MM.1S (cell line): ENCODE measurements around the gene ATP2B2.

Source experiments
- DNase-seq: peaks from one replicate; pipeline ENCODE4 v3.0.0-alpha.2; 2015
- H2AFZ ChIP-seq: fragments of 300-600 bp; sonication (generic); 2 replicates; pipeline ENCODE4 v1.6.0; 2016; ENCODE audit warnings: antibody characterized with exemption, low read length
- H3F3A ChIP-seq: fragments of 300-600 bp; sonication (generic); 2 replicates; pipeline ENCODE4 v1.6.1; 2016; ENCODE audit warnings: mild to moderate bottlenecking, antibody characterized with exemption, low read length, moderate library complexity, mixed read lengths; ENCODE audit not compliant: insufficient read depth
- H3K27ac ChIP-seq: fragments of 300-600 bp; sonication (generic); 2 replicates; pipeline ENCODE4 v1.5.1; 2016; ENCODE audit warnings: mild to moderate bottlenecking, low read length
- H3K27me3 ChIP-seq: fragments of 300-600 bp; sonication (generic); replicated peaks from 2 replicates; pipeline ENCODE4 v1.6.0; 2016; ENCODE audit warnings: low read length; ENCODE audit not compliant: insufficient read depth
- H3K36me3 ChIP-seq: fragments of 300-600 bp; sonication (generic); replicated peaks from 2 replicates; pipeline ENCODE4 v1.6.1; 2016; ENCODE audit warnings: mild to moderate bottlenecking, low read length, mixed read lengths; ENCODE audit not compliant: insufficient read depth
- H3K4me1 ChIP-seq: fragments of 300-600 bp; sonication (generic); 2 replicates; pipeline ENCODE4 v1.6.1; 2016; ENCODE audit warnings: low read length, mixed read lengths
- H3K4me2 ChIP-seq: fragments of 300-600 bp; sonication (generic); 2 replicates; pipeline ENCODE4 v1.6.0; 2016; ENCODE audit warnings: low read depth, low read length
- H3K4me3 ChIP-seq: fragments of 300-600 bp; sonication (generic); 2 replicates; pipeline ENCODE4 v1.5.1; 2016; ENCODE audit warnings: low read length, mixed read lengths
- H3K79me2 ChIP-seq: fragments of 300-600 bp; sonication (generic); 2 replicates; pipeline ENCODE4 v1.6.1; 2016; ENCODE audit warnings: mixed run types, low read length, mixed read lengths
- H3K9ac ChIP-seq: fragments of 300-600 bp; sonication (generic); 2 replicates; pipeline ENCODE4 v1.6.1; 2016; ENCODE audit warnings: low read length, mixed read lengths
- H3K9me2 ChIP-seq: fragments of 300-600 bp; sonication (generic); replicated peaks from 2 replicates; pipeline ENCODE4 v1.6.1; 2016; ENCODE audit warnings: mild to moderate bottlenecking, low read length, mixed read lengths; ENCODE audit not compliant: insufficient read depth
- H3K9me3 ChIP-seq: fragments of 300-600 bp; sonication (generic); replicated peaks from 2 replicates; pipeline ENCODE4 v1.6.1; 2016; ENCODE audit warnings: mild to moderate bottlenecking, low read length, mixed read lengths; ENCODE audit not compliant: insufficient read depth
- H4K20me1 ChIP-seq: fragments of 300-600 bp; sonication (generic); 2 replicates; pipeline ENCODE4 v1.6.1; 2016; ENCODE audit warnings: mild to moderate bottlenecking, low read length, moderate library complexity, mixed read lengths; ENCODE audit not compliant: insufficient read depth
- EZH2 ChIP-seq: fragments of 300-600 bp; sonication (generic); optimal IDR thresholded peaks from 2 replicates; pipeline ENCODE3; 2017; ENCODE audit warnings: low read depth, mild to moderate bottlenecking, antibody characterized with exemption, low read length, mixed read lengths
- EZH2phosphoT487 ChIP-seq: fragments of 300-600 bp; sonication (generic); IDR thresholded peaks from 2 replicates; pipeline ENCODE4 v1.6.1; 2018; ENCODE audit warnings: antibody characterized with exemption, low read length
- TF ChIP-seq, protein P1 (sequence below): fragments of 300-600 bp; sonication (generic); IDR thresholded peaks from 2 replicates; pipeline ENCODE4 v1.5.1; 2016; ENCODE audit warnings: antibody characterized with exemption, low read length, mixed read lengths

ATP2B2 gene

GRCh38 chr3:10381336-10381735 lies 124.0 kb downstream of the ATP2B2 start:
- Histone ChIP-seq H3K4me2 (no peak overlapping the region), H3F3A (no peaks in the 10 kb centered on the region), H3K9ac (no peak overlapping the region), H3K27ac (no peak overlapping the region), H3K4me1 (peaks cover 4% of the 10 kb centered on the region; the same call in 1 of the 2 replicates), H3K79me2 (no peaks in the 10 kb centered on the region), H3K36me3 (no peaks in the 10 kb centered on the region), H3K9me2 (no peaks in the 10 kb centered on the region), H3K4me3 (no peak overlapping the region), H2AFZ (no peak overlapping the region), H3K27me3 (no peaks in the 10 kb centered on the region), H3K9me3 (no peaks in the 10 kb centered on the region), H4K20me1 (no peaks in the 10 kb centered on the region)
- TF ChIP-seq, protein P1, sequence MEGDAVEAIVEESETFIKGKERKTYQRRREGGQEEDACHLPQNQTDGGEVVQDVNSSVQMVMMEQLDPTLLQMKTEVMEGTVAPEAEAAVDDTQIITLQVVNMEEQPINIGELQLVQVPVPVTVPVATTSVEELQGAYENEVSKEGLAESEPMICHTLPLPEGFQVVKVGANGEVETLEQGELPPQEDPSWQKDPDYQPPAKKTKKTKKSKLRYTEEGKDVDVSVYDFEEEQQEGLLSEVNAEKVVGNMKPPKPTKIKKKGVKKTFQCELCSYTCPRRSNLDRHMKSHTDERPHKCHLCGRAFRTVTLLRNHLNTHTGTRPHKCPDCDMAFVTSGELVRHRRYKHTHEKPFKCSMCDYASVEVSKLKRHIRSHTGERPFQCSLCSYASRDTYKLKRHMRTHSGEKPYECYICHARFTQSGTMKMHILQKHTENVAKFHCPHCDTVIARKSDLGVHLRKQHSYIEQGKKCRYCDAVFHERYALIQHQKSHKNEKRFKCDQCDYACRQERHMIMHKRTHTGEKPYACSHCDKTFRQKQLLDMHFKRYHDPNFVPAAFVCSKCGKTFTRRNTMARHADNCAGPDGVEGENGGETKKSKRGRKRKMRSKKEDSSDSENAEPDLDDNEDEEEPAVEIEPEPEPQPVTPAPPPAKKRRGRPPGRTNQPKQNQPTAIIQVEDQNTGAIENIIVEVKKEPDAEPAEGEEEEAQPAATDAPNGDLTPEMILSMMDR: no peak
- TF ChIP-seq EZH2: no peak
- TF ChIP-seq EZH2phosphoT487: no peak
- DNase-seq: no peak

GRCh38 chr3:10380906-10381305 lies 124.5 kb downstream of the ATP2B2 start:
- Histone ChIP-seq H2AFZ (no peak overlapping the region), H3K4me1 (peaks cover 8% of the 10 kb centered on the region; the same call in 1 of the 2 replicates), H3K79me2 (no peaks in the 10 kb centered on the region), H3K9me3 (no peaks in the 10 kb centered on the region), H3K27me3 (no peaks in the 10 kb centered on the region), H4K20me1 (no peaks in the 10 kb centered on the region), H3K27ac (no peak overlapping the region), H3K9ac (no peak overlapping the region), H3F3A (no peaks in the 10 kb centered on the region), H3K36me3 (no peaks in the 10 kb centered on the region), H3K4me2 (no peak overlapping the region), H3K9me2 (no peaks in the 10 kb centered on the region), H3K4me3 (no peak overlapping the region)
- no peak for DNase-seq
- TF ChIP-seq, protein P1: no peak
- TF ChIP-seq EZH2phosphoT487: no peak
- no peak for TF ChIP-seq EZH2

DNA sequence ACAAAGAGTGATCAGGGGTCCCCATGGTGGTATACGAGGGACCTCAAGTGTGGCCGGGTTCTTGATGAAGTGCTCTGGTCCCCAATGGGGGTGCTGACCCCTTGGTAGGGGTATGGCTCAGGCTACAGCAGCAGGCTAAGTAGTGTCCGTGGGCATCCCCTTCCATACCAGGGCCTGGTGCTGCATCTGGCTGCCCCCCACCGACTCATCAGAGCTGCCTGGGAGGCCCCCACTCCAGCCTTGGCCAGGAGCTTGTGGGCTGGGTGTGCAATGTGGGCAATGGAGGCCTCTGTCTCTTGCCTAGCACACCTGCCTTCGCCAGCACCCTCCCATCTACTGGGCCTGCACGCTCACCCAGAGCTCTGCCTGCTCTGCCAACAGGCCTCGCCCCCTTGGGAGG lies 125.4 kb downstream of the ATP2B2 start:
- H3K27ac ChIP-seq: no peak overlapping the region
- no peak overlapping the region for H3K4me3 ChIP-seq
- no peaks in the 10 kb centered on the region for H3K36me3 ChIP-seq
- no peaks in the 10 kb centered on the region for H4K20me1 ChIP-seq
- peaks cover 8% of the 10 kb centered on the region; the same call in 1 of the 2 replicates for H3K4me1 ChIP-seq
- TF ChIP-seq, protein P1: no peak
- TF ChIP-seq EZH2phosphoT487: no peak
- TF ChIP-seq EZH2: no peak
- H3K9me2 ChIP-seq: no peaks in the 10 kb centered on the region
- H3K27me3 ChIP-seq: no peaks in the 10 kb centered on the region
- H3F3A ChIP-seq: no peaks in the 10 kb centered on the region
- H3K4me2 ChIP-seq: no peak overlapping the region
- no peaks in the 10 kb centered on the region for H3K79me2 ChIP-seq
- H3K9me3 ChIP-seq: no peaks in the 10 kb centered on the region
- H3K9ac ChIP-seq: no peak overlapping the region
- no peak overlapping the region for H2AFZ ChIP-seq
- DNase-seq: no peak
